Fibroblast of the aortic adventitia (primary cell): ENCODE data around the gene KIAA0825. TPM values are rescaled to one million over a fixed set of nuclear protein-coding genes. Genes with fewer than 3 reads are reported as not detected.
"Not testable (repeated sequence)": the region's sequence is repeated elsewhere in the genome, so short reads cannot be mapped to it uniquely, and the experiment has no call there.

Experiments
- DNase-seq: peaks from one replicate; pipeline ENCODE4 v3.0.0-alpha.2; 2010; ENCODE audit warnings: low read depth
- H3K4me3 ChIP-seq: 2 replicates; pipeline ENCODE4 v1.5.1; 2011; ENCODE audit warnings: low read depth, mild to moderate bottlenecking, control low read depth, low read length, moderate library complexity
- total RNA-seq: library from RNA; depleted of rRNA; stranded (reverse); fragments of >200 nt; gene quantifications from 2 replicates; pipeline ENCODE4 v1.2.3, GENCODE V29; 2012; ENCODE audit warnings: low replicate concordance
- TF ChIP-seq, protein P1 (sequence below): IDR thresholded peaks from 2 replicates; pipeline ENCODE4 v1.5.1; 2011; ENCODE audit warnings: mild to moderate bottlenecking, low read length, control low read depth, inconsistent platforms; ENCODE audit not compliant: insufficient read depth

KIAA0825 gene
- total RNA-seq, 1 donor: 12.2 TPM

DNA sequence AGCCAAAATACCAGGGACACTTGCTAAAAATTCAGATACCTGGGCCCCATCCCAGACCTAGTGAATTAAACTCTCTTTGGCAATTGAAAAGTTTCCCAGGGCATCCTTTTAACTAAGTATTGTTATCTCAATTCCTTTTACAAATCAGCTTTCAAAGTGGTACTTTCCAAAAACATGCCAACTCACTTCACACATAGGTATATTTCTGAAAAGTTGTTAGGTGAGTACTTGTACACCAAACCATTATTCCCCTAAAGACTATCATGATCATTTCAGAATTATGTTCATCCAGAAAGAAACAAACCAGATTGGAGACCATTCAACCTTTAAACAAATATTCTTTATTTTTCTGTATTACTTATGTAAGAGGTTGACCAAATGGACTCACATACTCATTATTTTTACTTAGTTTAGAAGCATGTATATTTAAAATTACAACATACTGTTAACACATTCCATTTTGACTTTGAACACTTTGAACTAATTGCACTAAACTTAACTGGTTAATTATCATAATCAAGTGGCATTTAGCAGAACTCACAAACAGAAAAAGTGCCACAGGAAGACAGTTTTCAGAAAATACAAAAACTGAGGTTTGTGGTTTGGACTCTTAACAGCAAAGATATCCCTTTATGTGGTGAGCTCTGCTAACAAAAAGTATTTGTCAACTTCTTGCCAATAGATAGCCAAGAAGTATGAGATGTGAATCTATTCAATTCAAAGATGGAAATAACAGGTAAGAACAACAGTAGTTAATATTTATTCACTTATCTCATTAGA lies 40.7 kb downstream of the KIAA0825 start:
- H3K4me3 ChIP-seq: no peak overlapping the region
- peak; percentile 2 for DNase-seq
- TF ChIP-seq, protein P1, sequence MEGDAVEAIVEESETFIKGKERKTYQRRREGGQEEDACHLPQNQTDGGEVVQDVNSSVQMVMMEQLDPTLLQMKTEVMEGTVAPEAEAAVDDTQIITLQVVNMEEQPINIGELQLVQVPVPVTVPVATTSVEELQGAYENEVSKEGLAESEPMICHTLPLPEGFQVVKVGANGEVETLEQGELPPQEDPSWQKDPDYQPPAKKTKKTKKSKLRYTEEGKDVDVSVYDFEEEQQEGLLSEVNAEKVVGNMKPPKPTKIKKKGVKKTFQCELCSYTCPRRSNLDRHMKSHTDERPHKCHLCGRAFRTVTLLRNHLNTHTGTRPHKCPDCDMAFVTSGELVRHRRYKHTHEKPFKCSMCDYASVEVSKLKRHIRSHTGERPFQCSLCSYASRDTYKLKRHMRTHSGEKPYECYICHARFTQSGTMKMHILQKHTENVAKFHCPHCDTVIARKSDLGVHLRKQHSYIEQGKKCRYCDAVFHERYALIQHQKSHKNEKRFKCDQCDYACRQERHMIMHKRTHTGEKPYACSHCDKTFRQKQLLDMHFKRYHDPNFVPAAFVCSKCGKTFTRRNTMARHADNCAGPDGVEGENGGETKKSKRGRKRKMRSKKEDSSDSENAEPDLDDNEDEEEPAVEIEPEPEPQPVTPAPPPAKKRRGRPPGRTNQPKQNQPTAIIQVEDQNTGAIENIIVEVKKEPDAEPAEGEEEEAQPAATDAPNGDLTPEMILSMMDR: no peak

DNA sequence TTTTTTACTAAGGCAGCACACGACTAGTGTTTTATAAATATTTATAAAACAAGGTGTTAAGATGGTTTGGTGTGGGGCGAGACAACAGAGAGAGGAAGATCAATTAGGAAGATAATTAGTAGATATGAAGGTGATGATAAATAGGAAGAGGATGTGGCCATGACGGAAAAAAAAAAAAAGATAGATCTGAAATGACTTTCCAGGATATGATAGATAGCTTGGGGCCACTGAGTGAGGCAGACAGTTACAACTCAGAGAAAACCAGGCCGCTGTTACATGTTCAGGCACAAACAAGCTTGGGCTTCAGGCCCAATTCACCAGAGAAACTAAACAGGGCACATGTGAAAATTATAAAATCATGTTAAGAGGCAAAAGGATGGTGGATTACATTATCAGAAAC lies 43.2 kb downstream of the KIAA0825 start:
- TF ChIP-seq, protein P1: no peak
- DNase-seq: no peak
- no peak overlapping the region for H3K4me3 ChIP-seq

DNA sequence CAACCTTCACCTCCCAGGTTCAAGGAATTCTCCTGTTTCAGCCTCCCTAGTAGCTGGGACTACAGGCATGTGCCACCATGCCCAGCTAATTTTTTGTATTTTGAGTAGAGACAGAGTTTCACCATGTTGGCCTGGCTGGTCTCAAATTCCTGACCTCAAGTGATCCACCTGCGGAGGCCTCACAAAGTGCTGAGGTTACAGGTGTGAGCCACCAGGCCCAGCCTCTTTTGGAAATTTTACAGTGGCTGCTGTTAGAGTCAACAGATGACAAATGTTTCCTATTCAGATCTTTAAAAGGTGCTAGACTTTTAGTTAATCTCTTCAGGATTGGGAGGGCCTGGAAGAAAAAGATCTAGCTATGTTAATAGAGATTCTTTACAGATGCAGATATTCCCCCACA lies 45.1 kb downstream of the KIAA0825 start:
- DNase-seq, H3K4me3 ChIP-seq: not testable (repeated sequence)

DNA sequence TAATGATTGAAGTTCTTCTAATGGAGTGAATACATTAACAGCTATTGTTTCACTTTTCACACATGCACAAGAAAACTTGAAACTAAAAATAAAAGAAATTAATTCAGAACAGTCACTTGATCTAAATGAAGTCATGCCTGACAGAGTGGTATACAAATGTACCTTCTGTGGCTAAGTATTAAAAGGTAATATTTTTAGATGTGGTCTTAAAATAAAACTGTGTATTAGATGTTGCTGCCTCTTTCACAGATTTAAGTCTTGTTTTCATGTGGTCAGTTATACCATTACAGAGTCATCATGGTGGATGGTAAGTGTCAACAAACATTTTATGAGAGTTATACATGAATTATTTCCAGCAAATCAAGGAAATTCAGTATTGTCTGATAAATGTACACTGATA lies 47.0 kb downstream of the KIAA0825 start:
- TF ChIP-seq, protein P1: no peak
- H3K4me3 ChIP-seq: no peak overlapping the region
- no peak for DNase-seq

DNA sequence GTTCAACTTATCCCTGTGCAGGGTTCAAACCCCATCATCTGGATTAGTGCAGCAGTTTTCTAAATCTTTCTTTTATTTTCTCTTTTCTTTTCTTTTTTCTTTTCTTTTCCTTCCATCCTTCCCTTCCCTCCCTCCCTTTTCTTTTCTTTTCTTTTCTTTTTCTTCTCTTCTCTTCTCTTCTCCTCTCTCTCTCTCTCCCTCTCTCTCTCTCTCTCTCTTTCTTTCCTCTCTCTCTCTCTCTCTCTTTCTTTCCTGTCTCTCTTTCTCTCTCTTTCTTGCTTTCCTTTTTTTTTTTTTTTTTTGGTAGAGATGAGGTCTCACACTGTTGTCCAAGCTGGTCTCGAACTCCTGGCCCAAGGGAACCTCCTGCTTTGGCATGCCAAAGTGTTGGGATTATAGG lies 53.6 kb downstream of the KIAA0825 start:
- DNase-seq: no peak
- TF ChIP-seq, protein P1: no peak
- no peak overlapping the region for H3K4me3 ChIP-seq

DNA sequence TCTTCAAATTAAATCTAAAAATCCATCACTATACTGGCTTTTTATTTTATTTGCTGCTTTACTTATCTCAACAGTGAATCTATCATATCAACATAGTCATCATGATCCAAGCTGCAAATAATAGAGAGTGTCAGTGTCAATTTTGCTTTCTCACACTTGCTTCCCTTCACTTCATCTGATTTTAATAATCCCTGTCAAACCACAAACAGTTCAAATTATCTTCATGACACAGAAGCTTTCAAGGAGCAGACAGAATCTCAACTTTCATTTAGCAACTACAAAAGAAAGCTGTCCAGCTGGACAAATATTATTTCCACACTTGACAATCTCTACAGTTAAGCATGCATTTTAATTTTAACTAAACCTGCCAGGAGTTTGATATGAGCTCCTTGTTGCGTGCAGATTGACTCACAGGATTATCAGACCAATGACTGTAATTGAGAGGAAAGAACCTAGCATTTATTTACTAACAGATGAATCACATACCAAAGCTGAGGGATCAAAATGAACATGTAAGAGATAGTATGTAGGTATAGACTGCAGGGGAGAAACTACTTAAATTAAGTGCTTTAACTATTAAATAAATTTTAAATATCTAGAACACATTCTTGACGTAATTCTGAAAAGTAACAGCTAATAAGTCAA lies 56.0 kb downstream of the KIAA0825 start:
- TF ChIP-seq, protein P1: no peak
- no peak for DNase-seq
- H3K4me3 ChIP-seq: no peak overlapping the region

DNA sequence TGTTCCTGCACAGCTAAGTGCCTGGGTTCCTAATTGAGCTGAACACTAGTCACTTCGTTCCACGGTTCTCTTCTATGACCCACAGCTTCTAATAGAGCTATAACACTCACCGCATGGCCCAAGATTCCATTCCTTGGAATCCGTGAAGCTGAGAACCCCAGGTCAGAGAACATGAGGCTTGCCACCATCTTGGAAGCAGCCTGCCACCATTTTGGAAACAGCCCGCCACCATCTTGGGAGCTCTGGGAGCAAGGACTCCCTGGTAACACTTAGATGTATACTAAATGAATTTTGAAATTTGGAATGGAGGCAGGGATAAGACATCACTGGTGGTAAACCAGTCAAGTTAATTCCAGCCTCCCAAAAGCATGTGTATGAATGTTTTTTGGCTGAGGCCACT lies 60.4 kb downstream of the KIAA0825 start:
- H3K4me3 ChIP-seq: no peak overlapping the region
- TF ChIP-seq, protein P1: no peak
- no peak for DNase-seq
